Erythroblast (primary cell): ENCODE results near the gene RFX2.

Source experiments
- GATA1 ChIP-seq: IDR thresholded peaks from 2 replicates; pipeline ENCODE4 v1.6.1; 2011; ENCODE audit warnings: low read depth, mild to moderate bottlenecking, control low read depth, low read length, moderate library complexity
- POLR2A ChIP-seq: IDR thresholded peaks from 2 replicates; pipeline ENCODE4 v1.6.1; 2011; ENCODE audit warnings: mild to moderate bottlenecking, low read length

DNA sequence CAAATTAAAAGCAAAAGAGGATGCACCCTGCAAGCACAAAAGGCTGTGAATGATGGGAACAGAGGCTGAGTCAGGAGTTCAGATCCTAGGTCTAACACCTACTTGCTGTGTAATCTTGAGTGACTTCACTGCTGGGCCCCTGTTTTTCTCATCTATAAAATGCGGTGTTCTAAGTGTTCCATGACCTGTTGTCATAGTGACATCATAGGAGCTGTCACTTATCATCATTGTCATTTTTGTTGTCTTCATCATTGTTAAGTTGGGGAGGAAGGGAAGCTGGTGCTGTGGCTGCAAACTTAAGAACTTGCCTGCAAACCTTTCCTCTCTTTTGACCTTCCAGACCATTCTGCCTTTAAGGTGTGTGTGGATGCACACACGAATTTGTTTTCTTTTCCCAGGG, 45.7 kb upstream of the RFX2 start:
- TF ChIP-seq POLR2A = no peak
- TF ChIP-seq GATA1 = no peak
